CD4-positive, alpha-beta T cell (primary cell): Measurements from ENCODE around the gene EFNA4. TPM values are rescaled to one million over a fixed set of nuclear protein-coding genes. Genes with fewer than 3 reads are reported as not detected.

Experiments
- ATAC-seq: fragments of 200-7000 bp; cut with Tn5 transposase; one replicate; pipeline ENCODE4 v1.10.0; 2022; ENCODE audit warnings: mild to moderate bottlenecking; ENCODE audit not compliant: poor library complexity
- CTCF ChIA-PET: fragments of 350-600 bp; sonication (Branson Sonifier 250); formaldehyde crosslinking; loops from one replicate; lab custom pipeline; 2021; ENCODE audit warnings: antibody characterized with exemption, inconsistent platforms; lab: Charles Lee
- POLR2A ChIA-PET: fragments of 350-600 bp; sonication (Branson Sonifier 250); formaldehyde crosslinking; loops from one replicate; lab custom pipeline; 2021; ENCODE audit warnings: antibody characterized with exemption, inconsistent platforms; lab: Charles Lee
- DNase-seq, 14 experiments: peaks; one replicate each; pipeline ENCODE4 v3.0.0-alpha.2; 2013 to 2020; ENCODE audit warnings: mixed read lengths in 2 of 14
- H3K27ac ChIP-seq, 2 donors: one replicate each; pipeline versions ENCODE4 v1.5.1 to v1.7.0; 2013; ENCODE audit warnings: low read length in 2 of 2, low read depth in 1 of 2, mild to moderate bottlenecking in 1 of 2
- H3K27me3 ChIP-seq, 2 experiments: 1 replicate in 1 of 2; 2 replicates in 1 of 2; pipeline versions ENCODE4 v1.6.1 to v1.7.0; 2013; ENCODE audit warnings: low read length in 2 of 2, control low read depth in 1 of 2, mild to moderate bottlenecking in 1 of 2, moderate library complexity in 1 of 2; ENCODE audit not compliant: insufficient read depth in 2 of 2, control insufficient read depth in 1 of 2
- H3K36me3 ChIP-seq: one replicate; pipeline ENCODE4 v1.6.1; 2013; ENCODE audit warnings: low read length, control low read depth; ENCODE audit not compliant: insufficient read depth
- H3K4me1 ChIP-seq: one replicate; pipeline ENCODE4 v1.6.1; 2013; ENCODE audit warnings: low read length, control low read depth; ENCODE audit not compliant: insufficient read depth
- H3K4me3 ChIP-seq: one replicate; pipeline ENCODE4 v1.5.1; 2013; ENCODE audit warnings: mild to moderate bottlenecking, low read length, moderate library complexity
- H3K9me3 ChIP-seq, 2 experiments: 1 replicate in 1 of 2; 2 replicates in 1 of 2; pipeline versions ENCODE4 v1.6.1 to v1.7.0; 2013; ENCODE audit warnings: low read length in 2 of 2, mild to moderate bottlenecking in 2 of 2, control low read depth in 1 of 2, moderate library complexity in 1 of 2; ENCODE audit not compliant: control insufficient read depth in 1 of 2, insufficient read depth in 1 of 2
- H3K27ac Mint-ChIP-seq: one replicate; pipeline ENCODE4 v1.8.0; 2020; ENCODE audit warnings: mixed read lengths
- H3K27me3 Mint-ChIP-seq: one replicate; pipeline ENCODE4 v1.8.0; 2021; ENCODE audit warnings: mixed read lengths
- H3K36me3 Mint-ChIP-seq: one replicate; pipeline ENCODE4 v1.8.0; 2021; ENCODE audit warnings: low read depth, mixed read lengths
- H3K4me1 Mint-ChIP-seq: one replicate; pipeline ENCODE4 v1.8.0; 2021; ENCODE audit warnings: low read depth, mixed read lengths
- H3K4me3 Mint-ChIP-seq: one replicate; pipeline ENCODE4 v1.8.0; 2020; ENCODE audit warnings: mild to moderate bottlenecking, mixed read lengths
- H3K9me3 Mint-ChIP-seq: one replicate; pipeline ENCODE4 v1.8.0; 2020; ENCODE audit warnings: mixed read lengths
- CTCF ChIP-seq: fragments of 200-600 bp; IDR thresholded peaks from one replicate; pipeline ENCODE4 v1.8.0; 2022; ENCODE audit warnings: antibody characterized with exemption, mild to moderate bottlenecking
- intact Hi-C, 2 experiments: fragments of 100-400 bp; cut with DNase I in 1 of 2; cut with micrococcal nuclease in 1 of 2; formaldehyde crosslinking; loops; one replicate each; pipeline versions ENCODE4 v1.15.1 to v1.9.0; 2023 to 2025; cut with DNase I, micrococcal nuclease
- total RNA-seq, 174 experiments: library from RNA in 2 of 174; stranded (reverse) in 2 of 174; gene quantifications; one replicate each; pipeline ENCODE4 v1.2.3 and lab custom pipeline; 2021 to 2026

EFNA4 gene
- total RNA-seq, 2 experiments from 2014 or later: 2.4 to 3.3 TPM

DNA sequence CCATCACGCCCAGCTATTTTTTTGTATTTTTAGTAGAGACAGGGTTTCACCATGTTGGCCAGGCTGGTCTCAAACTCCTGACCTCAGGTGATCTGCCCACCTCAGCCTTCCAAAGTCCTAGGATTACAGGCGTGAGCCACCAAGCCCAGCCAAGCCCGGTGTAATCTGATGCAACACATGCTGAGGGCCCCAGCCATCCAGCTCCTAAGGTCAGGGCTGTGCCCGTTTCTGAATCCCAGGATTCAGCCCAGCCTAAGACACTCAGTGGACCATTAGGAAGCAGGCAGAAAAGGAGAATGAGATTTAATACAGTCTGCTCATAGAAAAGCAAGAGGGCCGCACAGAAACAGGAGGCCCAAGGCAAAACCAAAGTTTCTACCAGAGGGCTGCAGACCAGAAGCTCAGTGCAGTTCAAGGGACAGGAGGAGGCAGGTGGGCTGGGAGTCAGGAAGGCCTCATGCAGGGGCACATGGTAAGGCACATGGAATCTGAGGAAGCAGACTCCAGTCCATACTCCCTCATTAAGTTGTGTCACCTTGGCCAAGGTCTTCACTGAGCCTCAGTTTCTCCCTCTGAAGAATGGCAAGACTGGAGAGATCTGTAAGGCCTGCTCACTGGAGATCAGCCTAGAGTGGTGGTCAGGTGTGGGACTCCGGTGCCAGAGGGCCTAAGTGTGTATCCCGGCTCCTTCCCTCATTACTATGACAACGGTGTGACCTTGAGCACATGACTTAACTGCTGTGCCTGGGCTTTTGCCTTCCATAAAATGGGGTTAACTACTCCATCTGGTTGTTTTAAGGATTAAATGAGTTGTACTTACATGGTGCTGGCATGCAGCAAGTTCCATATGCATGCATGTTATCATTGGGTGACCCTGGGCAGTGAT, 14.8 kb upstream of the EFNA4 start:
- Mint-ChIP-seq H3K4me3 (peak overlapping the region; percentile 91), H3K9me3 (no peaks in the 10 kb centered on the region), H3K4me1 (peaks cover 35% of the 10 kb centered on the region), H3K27ac (no peak overlapping the region), H3K27me3 (no peaks in the 10 kb centered on the region), H3K36me3 (no peaks in the 10 kb centered on the region)
- Histone ChIP-seq H3K36me3 (no peaks in the 10 kb centered on the region), H3K4me1 (peaks cover 38% of the 10 kb centered on the region), H3K9me3 (no peaks in the 10 kb centered on the region), H3K4me3 (no peak overlapping the region), H3K27me3 (no peaks in the 10 kb centered on the region), H3K27ac (no peak overlapping the region)
- intact Hi-C loops: loop anchor here in 1 of 2 experiments (5.0 kb wide), 1 partner anchor 119 kb away; no protein-coding TSS in a partner anchor
- POLR2A ChIA-PET: no interaction called here
- no peak for DNase-seq
- CTCF ChIA-PET: interaction anchor here (0.9 kb wide), 1 partner anchor 13 kb away, joined by 3 read pairs; no protein-coding TSS in a partner anchor
- no peak for TF ChIP-seq CTCF
- ATAC-seq: no peak

- Mint-ChIP-seq H3K4me1 (peaks cover 29% of the 10 kb centered on the region), H3K36me3 (no peaks in the 10 kb centered on the region), H3K4me3 (peak overlapping the region; percentile 91), H3K27me3 (no peaks in the 10 kb centered on the region), H3K9me3 (no peaks in the 10 kb centered on the region), H3K27ac (peak overlapping the region; percentile 55)
- Histone ChIP-seq H3K9me3 (no peaks in the 10 kb centered on the region), H3K27ac (no peak overlapping the region), H3K27me3 (no peaks in the 10 kb centered on the region), H3K4me1 (peaks cover 34% of the 10 kb centered on the region), H3K36me3 (peaks cover 3% of the 10 kb centered on the region), H3K4me3 (peak overlapping the region; percentile 87)
- TF ChIP-seq CTCF: no peak
- ATAC-seq (no peak), DNase-seq (peak in 1 of 14 experiments; percentile 18)
- intact Hi-C loops: loop anchor here in 1 of 2 experiments (5.0 kb wide), 1 partner anchor 117 kb away; no protein-coding TSS in a partner anchor
- POLR2A ChIA-PET: interaction anchor here (1.0 to 2.4 kb wide), 9 partner anchors 12 to 113 kb away, joined by 3 to 10 read pairs (median 9); partner anchors contain the start of genes EFNA3, FLAD1 and PMVK
- CTCF ChIA-PET: interaction anchor here (0.9 to 3.6 kb wide), 5 partner anchors 11 to 30 kb away, joined by 3 to 29 read pairs (median 3); partner anchors contain the start of genes DCST1 and DCST2
These were observed 13.6 kb upstream of the EFNA4 start for GRCh38 chr1:155049651-155050559.
